ENCODE data around the gene HOXB1.

HOXB1 gene

DNA sequence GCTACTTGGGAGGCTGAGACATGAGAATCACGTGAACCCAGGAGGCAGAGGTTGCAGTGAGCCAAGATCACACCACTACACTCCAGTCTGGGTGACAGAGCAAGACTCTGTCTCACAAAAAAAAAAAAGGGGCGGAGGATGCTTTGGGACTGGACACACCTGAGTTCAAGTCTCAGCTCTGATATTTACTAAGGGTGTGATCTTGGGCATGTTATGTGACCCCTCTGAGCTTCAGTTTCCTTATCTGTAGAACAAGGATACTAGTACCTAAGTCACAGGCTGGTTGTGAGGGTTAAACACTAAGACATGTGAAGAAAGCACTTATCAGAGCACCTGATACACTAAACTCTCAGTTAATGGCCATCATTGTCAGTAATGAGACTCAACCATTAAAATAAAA, 25.9 kb downstream of the HOXB1 start:
- Histone ChIP-seq H3K27me3 (ENCODE audit: insufficient read depth, poor library complexity, severe bottlenecking) (no peaks in the 10 kb centered on the region), H3K27ac (ENCODE audit: poor library complexity, severe bottlenecking) (no peak overlapping the region), H3K9me3 (ENCODE audit: severe bottlenecking) (no peaks in the 10 kb centered on the region), H3K36me3 (ENCODE audit: low read depth) (no peaks in the 10 kb centered on the region), H3K4me1 (ENCODE audit: insufficient read depth, poor library complexity, severe bottlenecking) (peaks cover 11% of the 10 kb centered on the region), H3K4me3 (ENCODE audit: severe bottlenecking) (no peak overlapping the region)
- TF ChIP-seq CTCF (IDR thresholded peaks at IDR 0.05; ENCODE audit: poor library complexity, severe bottlenecking), result no peak
- no peak for DNase-seq (ENCODE audit: low spot score)
- ATAC-seq (ENCODE audit: low read depth), result no peak

DNA sequence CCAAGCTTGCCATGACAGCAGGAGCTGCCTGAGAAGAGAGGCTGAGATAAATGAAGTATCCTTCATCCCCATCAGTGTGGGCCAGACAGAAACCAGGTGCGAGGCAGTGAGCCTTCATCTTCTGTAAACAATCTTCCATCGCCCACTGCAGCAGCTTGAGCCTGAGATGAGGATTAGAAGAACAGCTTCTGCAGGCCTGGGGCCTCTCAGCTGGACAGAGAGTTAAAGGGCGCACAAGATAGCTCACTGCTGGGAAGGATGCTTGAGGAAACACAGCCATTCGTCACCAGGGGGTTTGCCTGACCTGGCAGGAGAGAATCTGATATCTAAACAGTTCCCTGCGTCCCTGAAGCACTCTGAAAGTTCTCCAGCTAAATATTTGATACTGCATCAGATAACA, 27.1 kb downstream of the HOXB1 start:
- Histone ChIP-seq H3K4me3 (ENCODE audit: severe bottlenecking) (no peak overlapping the region), H3K9me3 (ENCODE audit: severe bottlenecking) (no peaks in the 10 kb centered on the region), H3K4me1 (ENCODE audit: insufficient read depth, poor library complexity, severe bottlenecking) (peaks cover 11% of the 10 kb centered on the region), H3K36me3 (ENCODE audit: low read depth) (no peaks in the 10 kb centered on the region), H3K27ac (ENCODE audit: poor library complexity, severe bottlenecking) (no peak overlapping the region), H3K27me3 (ENCODE audit: insufficient read depth, poor library complexity, severe bottlenecking) (no peaks in the 10 kb centered on the region)
- no peak for TF ChIP-seq CTCF (IDR thresholded peaks at IDR 0.05; ENCODE audit: poor library complexity, severe bottlenecking)
- ATAC-seq (ENCODE audit: low read depth) (no peak), DNase-seq (ENCODE audit: low spot score) (no peak)

DNA sequence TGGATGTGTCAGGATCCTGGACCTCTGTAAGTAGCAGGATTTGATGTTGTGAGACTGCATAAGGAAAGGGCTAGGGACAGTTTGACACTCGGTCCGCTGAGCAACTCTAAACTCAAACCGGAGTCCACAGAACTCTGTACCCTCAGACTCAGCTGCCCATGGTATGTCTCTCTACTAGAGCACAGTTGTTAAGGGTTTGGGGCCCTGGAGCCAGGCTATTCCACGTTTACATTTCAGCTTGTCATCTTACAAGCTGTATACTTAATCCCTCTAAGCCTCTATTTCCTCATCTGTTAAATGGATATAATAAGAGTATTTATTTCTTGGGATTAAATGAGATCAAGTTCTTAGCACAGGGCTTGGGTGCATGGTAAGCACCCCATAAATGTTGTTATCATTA, 27.9 kb downstream of the HOXB1 start:
- DNase-seq (ENCODE audit: low spot score) (no peak), ATAC-seq (ENCODE audit: low read depth) (no peak)
- no peak overlapping the region for H3K27ac ChIP-seq (ENCODE audit: poor library complexity, severe bottlenecking)
- no peak overlapping the region for H3K4me3 ChIP-seq (ENCODE audit: severe bottlenecking)
- no peaks in the 10 kb centered on the region for H3K27me3 ChIP-seq (ENCODE audit: insufficient read depth, poor library complexity, severe bottlenecking)
- H3K36me3 ChIP-seq (ENCODE audit: low read depth), result no peaks in the 10 kb centered on the region
- peaks cover 14% of the 10 kb centered on the region for H3K4me1 ChIP-seq (ENCODE audit: insufficient read depth, poor library complexity, severe bottlenecking)
- TF ChIP-seq CTCF (IDR thresholded peaks at IDR 0.05; ENCODE audit: poor library complexity, severe bottlenecking), result no peak
- no peaks in the 10 kb centered on the region for H3K9me3 ChIP-seq (ENCODE audit: severe bottlenecking)

GRCh38 chr17:48502312-48502711, 28.5 kb downstream of the HOXB1 start:
- Histone ChIP-seq H3K27ac (ENCODE audit: poor library complexity, severe bottlenecking) (no peak overlapping the region), H3K36me3 (ENCODE audit: low read depth) (no peaks in the 10 kb centered on the region), H3K27me3 (ENCODE audit: insufficient read depth, poor library complexity, severe bottlenecking) (no peaks in the 10 kb centered on the region), H3K9me3 (ENCODE audit: severe bottlenecking) (no peaks in the 10 kb centered on the region), H3K4me1 (ENCODE audit: insufficient read depth, poor library complexity, severe bottlenecking) (peaks cover 14% of the 10 kb centered on the region), H3K4me3 (ENCODE audit: severe bottlenecking) (no peak overlapping the region)
- TF ChIP-seq CTCF (IDR thresholded peaks at IDR 0.05; ENCODE audit: poor library complexity, severe bottlenecking), result no peak
- DNase-seq (ENCODE audit: low spot score) (no peak), ATAC-seq (ENCODE audit: low read depth) (no peak)

DNA sequence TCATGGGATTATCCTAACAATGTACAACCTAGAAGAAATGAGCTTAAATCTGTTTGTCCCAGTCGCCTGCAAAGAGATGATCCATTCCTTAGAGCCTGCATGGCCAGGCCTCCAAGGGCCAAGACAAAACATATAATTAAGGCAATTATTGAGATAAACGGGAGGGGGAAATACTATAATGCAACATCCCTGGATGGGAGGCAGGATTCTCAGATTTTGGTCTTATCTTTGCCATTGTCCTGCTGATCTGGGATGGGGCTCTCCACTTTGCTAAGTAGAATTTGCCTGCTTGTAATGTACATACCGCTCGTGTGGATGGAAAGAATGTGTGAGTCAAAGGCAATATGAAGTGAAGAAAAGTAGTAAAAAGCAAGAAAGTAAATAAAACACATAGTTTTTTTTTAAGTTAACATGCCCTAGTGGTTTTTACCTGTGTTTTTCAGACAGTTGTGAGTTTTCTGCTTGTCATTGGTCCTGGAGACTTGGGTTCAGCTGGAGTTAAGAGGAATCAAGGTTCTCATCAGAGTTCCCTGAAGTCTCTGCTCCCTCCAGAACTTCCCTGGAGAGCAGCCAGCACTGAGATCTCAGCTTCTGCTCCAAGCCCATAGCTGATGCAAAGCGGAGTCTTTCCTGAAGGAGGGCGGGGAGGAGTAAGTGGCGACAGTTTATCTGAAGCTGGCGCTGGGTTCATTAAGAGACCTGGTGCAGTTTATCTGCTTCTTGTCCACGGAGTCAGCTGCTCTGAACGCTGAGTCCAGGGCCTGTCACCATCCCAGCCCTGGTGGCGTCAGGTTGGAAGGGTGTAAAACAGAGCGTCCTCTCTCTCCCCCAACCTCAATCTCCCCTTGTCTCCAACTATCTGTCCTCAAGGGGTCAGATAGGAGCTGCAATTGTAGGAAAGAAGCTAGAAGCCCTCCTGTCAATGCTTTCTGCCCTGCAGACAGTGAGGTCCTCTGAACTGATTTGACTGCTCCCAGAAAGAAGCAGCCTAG, 30.1 kb downstream of the HOXB1 start:
- Histone ChIP-seq H3K9me3 (ENCODE audit: severe bottlenecking) (no peaks in the 10 kb centered on the region), H3K36me3 (ENCODE audit: low read depth) (no peaks in the 10 kb centered on the region), H3K27me3 (ENCODE audit: insufficient read depth, poor library complexity, severe bottlenecking) (no peaks in the 10 kb centered on the region), H3K4me1 (ENCODE audit: insufficient read depth, poor library complexity, severe bottlenecking) (peaks cover 13% of the 10 kb centered on the region), H3K27ac (ENCODE audit: poor library complexity, severe bottlenecking) (no peak overlapping the region), H3K4me3 (ENCODE audit: severe bottlenecking) (no peak overlapping the region)
- TF ChIP-seq CTCF (IDR thresholded peaks at IDR 0.05; ENCODE audit: poor library complexity, severe bottlenecking), result no peak
- ATAC-seq (ENCODE audit: low read depth) (no peak), DNase-seq (ENCODE audit: low spot score) (no peak)
